ENCODE results near the gene ADAMTS8. TPM values are rescaled to one million over a fixed set of nuclear protein-coding genes. Genes with fewer than 3 reads are reported as not detected.

Gene ADAMTS8, protein sequence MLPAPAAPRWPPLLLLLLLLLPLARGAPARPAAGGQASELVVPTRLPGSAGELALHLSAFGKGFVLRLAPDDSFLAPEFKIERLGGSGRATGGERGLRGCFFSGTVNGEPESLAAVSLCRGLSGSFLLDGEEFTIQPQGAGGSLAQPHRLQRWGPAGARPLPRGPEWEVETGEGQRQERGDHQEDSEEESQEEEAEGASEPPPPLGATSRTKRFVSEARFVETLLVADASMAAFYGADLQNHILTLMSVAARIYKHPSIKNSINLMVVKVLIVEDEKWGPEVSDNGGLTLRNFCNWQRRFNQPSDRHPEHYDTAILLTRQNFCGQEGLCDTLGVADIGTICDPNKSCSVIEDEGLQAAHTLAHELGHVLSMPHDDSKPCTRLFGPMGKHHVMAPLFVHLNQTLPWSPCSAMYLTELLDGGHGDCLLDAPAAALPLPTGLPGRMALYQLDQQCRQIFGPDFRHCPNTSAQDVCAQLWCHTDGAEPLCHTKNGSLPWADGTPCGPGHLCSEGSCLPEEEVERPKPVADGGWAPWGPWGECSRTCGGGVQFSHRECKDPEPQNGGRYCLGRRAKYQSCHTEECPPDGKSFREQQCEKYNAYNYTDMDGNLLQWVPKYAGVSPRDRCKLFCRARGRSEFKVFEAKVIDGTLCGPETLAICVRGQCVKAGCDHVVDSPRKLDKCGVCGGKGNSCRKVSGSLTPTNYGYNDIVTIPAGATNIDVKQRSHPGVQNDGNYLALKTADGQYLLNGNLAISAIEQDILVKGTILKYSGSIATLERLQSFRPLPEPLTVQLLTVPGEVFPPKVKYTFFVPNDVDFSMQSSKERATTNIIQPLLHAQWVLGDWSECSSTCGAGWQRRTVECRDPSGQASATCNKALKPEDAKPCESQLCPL
- not detected in 2 replicates for total RNA-seq

DNA sequence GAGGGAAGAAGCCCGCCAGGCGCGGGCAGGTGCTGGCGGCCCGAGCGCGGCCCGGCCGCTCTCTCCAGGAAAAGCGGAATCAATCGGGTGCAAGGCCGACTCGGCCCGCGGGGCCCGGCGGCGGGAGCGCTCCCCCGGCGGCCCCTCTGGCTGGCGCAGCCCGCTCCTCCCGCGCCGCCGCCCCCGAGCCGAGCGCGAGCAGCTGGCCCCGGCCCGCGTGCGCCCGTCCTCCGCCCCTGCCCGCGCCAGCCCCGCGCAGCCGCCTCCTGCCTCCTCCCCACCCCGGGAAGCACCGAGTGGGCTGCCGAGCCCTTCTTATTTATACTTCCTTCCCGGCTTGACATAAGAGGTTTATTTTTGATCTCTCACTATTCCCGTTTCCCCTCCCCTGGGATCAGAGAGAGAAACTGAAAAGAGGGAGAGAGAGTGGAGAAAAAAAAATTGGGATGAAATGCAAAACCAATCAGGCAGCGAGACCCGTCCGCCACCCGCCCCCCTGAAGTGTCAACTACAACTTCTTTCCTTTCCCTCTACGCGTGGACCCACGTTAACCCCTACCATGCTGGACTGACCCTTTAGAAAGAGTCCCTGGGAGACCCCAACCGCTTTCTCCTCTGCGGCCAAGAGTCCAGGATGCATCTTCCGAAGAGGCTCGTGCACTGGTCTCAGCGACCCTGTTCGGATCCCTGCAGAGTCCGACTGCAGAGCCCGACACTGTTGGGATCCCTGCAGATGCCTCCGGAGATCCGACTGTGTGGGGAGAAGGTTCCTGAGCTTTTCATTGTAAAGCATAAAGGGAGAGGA is at the start of gene ADAMTS8:
TSS of gene ADAMTS8 (minus strand) at position 294 of the 804 bp plus-strand sequence. CDS start 323 bp downstream, outside the sequence.
- intact Hi-C loops (cut with micrococcal nuclease) = no loop called here

DNA sequence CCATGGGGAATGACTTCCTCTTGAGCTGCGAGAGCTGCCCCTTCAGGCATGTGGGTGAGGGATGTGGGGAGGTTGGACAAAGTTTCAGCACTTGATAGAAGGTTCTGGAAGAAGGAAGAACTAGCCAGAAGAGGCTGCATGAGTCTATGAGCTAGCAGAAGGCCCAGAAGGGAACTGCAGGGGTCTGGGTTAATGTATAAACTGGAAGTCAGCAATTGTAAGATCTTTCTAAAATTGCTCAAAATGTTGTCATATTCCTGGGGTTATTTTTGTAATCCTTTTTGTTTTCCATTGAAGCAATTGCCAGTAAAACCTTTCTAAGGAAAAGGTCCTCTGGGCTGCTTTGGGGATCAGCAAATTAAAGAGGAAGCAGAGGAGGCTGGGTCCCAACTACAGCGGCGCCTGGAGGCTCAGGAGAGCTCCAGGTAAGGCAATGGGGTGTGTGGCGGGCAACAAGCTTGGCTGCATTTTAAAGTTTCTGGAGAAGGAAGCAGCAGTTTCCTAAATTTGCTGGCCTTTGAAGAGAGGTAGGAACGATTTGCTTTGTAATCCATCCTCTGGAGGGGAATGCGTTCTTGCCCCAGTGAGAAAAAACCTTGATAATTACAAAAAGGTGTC is 49.3 kb upstream of the ADAMTS8 start:
- intact Hi-C loops (cut with micrococcal nuclease) = no loop called here

DNA sequence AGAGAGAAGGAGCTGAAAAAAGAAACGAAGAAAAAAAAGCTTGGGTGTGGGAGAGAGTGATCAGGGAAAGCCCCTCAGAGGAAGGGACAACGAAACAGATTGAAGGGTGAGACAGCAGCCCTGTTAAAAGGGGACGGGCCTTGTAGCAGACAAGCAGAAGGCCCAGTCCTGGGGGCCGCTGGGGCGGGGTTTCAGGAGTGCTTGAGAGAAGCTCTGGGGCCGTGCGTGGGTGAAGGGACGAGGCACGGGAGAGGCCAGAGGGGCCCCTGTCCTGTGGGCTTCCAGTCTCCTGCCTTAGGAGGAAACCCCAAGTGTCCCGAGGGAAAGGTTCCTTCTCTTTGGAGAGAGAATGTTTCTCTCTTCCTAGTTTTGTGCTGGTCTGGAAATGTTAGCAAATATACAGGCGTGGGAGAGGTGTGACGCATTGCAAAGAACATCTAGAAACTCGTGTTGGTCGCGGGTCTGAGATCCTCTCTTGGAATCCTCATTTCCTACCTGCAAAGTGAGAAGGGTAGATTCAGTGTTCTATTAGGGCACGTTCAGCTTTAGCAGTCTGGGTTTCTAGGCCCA is 48.6 kb upstream of the ADAMTS8 start:
- intact Hi-C loops (cut with micrococcal nuclease) = no loop called here

DNA sequence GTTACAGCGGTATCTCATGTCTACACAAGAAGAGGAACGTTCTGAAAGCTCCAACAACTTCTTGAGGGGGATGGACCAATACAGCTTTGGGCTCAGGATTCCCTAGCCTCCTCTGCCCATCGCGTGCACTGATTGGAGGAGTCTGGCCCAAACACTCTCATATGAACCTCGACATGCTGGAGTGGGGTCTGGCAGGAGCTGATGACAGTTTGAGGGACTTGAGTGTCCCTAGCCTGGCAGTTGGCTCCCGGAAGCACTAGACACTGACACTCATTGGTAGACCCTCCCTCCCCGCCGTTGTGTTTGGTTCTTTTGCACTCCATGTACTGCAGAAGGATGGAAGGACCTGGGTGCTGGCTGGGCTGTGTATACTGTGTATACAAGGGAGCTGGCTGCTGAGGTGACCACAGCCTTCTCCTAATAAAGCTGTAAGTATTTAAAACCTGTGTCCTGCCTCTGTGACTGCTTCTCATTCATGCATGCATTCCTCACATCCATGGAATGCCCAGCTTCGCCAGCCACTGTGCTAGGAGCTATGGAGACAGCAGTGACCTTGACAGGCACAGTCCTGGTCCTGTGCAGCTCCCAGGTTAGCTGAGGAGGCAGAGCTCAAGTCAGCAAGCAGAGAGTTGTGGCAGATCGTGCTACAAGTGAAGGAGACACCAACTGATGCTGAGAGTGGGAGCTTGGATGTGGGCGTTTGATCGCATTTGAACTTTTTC is 48.0 kb upstream of the ADAMTS8 start:
- intact Hi-C loops (cut with micrococcal nuclease) = no loop called here

DNA sequence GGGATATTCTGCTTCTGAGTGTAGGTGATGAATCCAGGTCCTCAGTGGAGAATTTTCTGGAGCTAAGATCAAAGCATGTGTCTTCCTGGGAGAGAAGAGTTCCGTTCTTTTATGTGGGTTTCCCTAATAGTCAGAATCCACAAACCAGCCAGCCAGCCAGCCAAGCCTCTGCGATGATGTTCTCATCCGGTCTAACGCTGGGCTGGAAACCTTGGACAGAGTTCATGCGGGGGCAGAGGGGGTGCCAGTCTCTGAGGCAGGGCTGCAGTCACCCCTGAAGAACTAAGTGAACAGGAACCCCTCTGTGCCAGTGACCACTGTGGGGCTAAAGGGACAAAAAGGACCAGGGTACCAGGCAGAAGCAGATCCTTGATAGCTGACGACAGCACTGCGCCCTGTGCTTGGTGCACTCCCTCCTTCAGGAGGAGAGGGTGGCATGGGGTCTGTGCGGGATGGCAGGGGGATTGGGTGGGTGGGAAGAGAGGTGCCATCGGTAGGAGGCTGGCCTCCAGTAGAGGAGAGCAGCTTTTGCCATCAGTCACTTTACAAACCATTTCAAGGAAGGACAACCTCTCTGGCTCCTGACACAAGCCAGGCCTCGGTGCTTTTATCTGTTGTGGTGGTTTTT is 47.1 kb upstream of the ADAMTS8 start:
- intact Hi-C loops (cut with micrococcal nuclease) = no loop called here

DNA sequence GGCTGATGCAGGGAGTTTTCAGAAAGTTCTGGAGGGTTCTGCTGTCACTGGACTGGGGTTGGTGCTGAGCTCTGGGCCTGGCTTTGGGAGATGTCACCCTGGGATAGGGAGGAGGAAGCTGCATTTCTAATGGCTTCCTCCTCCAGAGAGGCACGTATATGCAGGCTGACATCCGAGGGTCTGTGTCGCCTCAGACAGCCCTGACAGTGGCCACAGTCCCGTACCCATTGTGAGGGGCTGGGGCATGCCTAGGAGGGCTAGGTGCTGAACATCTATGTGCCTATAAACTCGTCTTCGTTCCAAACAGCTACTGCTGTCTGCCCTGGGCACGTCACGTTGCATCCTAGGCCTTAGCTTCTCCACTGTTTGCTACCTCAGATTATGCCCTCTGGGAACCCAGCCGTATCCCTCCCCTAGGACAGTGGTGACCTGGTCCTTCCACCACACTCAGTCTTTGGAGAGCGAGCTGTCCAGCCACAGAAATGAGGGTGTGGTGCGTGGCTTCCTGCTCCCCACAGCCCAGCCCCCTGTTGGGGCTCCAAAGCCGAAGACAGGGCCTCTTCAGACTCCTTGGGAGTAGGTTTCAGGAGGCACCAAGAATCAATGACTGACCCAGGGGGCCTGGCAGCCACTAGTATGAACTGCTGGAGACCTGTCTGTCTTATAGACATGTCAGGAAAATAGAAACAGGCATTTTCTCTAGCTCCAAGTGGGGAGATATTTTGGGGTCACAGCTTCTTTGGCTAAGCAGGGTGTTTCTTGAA is 46.4 kb upstream of the ADAMTS8 start:
- intact Hi-C loops (cut with micrococcal nuclease) = no loop called here

DNA sequence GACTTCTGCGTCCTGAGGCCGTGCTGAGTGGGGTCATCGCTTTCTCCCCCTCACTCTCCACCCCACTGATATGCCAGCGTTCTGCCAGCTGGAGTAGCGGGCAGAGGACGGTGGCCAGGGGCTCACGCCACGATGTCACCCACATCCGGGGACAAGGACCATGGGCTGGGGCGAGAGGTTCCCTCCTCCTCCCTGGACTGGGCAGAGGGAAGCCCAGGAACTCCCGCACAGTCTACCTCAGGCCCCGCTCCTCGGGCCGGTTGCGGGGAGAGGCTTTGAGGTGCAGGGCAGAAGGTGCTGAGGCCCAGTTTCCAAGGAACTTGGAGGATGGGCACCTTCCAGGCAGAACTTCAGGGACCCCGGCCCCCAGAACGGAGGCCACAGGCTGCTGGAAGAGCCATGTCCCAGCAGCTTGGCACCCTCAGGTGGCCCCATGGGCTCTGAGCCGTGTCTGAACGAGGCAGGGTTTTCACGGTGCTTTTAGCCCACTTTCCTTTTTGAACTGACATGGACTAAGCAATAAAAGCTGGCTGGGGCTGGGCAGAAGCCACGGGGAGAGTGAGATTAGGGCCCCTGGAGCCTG is 45.5 kb upstream of the ADAMTS8 start:
- intact Hi-C loops (cut with micrococcal nuclease) = no loop called here

DNA sequence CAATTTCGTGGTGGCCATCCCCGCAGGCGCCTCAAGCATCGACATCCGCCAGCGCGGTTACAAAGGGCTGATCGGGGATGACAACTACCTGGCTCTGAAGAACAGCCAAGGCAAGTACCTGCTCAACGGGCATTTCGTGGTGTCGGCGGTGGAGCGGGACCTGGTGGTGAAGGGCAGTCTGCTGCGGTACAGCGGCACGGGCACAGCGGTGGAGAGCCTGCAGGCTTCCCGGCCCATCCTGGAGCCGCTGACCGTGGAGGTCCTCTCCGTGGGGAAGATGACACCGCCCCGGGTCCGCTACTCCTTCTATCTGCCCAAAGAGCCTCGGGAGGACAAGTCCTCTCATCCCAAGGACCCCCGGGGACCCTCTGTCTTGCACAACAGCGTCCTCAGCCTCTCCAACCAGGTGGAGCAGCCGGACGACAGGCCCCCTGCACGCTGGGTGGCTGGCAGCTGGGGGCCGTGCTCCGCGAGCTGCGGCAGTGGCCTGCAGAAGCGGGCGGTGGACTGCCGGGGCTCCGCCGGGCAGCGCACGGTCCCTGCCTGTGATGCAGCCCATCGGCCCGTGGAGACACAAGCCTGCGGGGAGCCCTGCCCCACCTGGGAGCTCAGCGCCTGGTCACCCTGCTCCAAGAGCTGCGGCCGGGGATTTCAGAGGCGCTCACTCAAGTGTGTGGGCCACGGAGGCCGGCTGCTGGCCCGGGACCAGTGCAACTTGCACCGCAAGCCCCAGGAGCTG is 44.8 kb upstream of the ADAMTS8 start:
- intact Hi-C loops (cut with micrococcal nuclease) = no loop called here

DNA sequence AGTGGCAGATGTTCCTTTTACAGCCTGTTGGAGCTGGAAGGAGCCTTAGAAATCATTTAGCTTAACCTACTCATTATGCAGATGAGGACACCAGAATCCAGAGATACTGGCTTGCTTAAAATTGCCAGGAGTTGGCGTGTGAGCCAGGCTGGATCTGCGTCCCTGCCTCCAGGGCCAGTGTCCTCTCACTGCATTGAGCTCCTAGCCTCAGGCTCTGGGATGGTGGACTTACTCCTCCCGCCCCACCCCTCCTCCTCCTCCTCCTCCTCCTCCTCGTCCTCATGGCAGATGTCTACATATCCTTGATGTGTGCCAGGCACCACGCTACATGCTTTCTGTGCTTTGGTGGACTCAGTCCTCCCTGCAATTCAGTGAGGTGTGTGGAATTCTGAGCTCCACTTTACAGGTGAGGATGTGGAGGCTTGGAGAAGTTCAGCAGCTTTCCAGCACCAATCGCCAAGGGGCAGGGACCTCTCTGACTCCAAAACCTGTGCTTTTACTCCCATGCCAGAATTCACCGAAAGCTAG is 44.1 kb upstream of the ADAMTS8 start:
- intact Hi-C loops (cut with micrococcal nuclease) = no loop called here

DNA sequence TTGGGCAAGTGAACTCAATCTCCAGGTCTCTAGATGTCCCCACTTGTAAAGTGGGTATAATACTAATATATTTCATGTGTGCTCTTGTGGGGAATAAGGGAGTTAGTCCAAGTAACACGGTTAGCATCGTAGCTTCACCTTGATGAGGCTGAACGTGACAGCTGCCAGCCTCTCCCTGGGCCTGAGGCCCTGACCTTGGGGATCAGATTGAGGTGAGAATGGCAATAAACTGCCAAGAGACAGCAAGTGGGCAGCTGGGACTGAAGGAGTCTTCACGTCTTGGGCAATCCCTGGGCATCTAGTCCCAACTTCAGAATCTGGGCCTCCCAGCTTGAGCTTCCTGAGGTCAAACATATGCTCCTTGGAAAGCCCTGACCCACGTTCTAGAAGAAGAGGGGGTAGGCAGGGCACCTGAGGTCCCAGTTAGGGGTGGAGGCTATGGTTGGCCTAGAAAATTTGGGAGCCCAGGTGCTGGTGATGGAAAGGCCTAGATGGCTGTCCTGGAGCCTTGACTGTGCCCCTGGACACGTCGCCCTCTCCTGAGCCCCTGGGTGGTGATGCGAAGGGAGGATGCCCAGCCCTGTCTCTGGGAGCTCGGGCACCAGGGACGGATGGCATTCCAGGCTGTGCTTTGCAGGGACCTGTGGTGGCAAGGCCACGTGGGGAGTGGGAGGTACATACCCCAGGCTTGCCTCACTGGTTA is 43.5 kb upstream of the ADAMTS8 start:
- intact Hi-C loops (cut with micrococcal nuclease) = no loop called here

DNA sequence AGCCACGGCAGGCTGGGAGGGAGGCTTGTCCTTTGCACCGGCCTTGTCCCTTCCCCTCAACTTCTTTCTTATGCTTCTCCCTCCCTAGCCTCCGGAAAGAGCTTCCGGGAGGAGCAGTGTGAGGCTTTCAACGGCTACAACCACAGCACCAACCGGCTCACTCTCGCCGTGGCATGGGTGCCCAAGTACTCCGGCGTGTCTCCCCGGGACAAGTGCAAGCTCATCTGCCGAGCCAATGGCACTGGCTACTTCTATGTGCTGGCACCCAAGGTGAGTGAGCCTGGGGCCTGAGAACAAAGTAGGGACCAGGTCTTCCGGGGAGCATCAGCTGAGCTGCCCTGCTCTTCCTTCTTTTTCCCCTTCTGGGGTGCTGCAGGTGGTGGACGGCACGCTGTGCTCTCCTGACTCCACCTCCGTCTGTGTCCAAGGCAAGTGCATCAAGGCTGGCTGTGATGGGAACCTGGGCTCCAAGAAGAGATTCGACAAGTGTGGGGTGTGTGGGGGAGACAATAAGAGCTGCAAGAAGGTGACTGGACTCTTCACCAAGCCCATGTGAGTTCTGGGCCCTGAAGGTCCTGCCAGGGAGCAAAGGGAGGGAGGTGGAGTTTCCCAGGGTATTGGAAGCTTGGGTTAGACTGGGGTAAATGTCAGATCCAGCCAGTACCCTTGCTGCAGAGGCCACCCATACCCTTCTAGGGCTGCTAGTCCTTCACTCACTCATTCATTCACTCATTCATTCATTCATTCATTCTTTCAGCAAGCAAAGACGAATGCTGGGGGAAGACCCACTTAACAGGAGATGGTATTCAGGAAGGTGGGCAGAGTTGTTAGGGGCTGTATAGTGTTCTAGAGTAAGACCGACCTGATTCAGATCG is 42.7 kb upstream of the ADAMTS8 start:
- intact Hi-C loops (cut with micrococcal nuclease) = no loop called here

DNA sequence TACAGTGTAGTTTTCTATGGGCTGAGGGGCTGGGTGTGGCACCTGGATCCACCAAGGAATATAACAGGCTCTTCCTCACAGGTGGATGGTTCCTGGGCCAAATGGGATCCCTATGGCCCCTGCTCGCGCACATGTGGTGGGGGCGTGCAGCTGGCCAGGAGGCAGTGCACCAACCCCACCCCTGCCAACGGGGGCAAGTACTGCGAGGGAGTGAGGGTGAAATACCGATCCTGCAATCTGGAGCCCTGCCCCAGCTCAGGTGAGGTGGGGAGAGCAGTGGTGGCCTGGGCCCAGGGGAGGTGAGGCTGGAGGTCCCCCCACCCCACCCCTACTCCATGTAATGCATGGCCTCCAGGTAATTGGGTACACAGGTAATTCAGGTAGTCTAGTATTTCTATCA is 40.8 kb upstream of the ADAMTS8 start:
- intact Hi-C loops (cut with micrococcal nuclease) = no loop called here

DNA sequence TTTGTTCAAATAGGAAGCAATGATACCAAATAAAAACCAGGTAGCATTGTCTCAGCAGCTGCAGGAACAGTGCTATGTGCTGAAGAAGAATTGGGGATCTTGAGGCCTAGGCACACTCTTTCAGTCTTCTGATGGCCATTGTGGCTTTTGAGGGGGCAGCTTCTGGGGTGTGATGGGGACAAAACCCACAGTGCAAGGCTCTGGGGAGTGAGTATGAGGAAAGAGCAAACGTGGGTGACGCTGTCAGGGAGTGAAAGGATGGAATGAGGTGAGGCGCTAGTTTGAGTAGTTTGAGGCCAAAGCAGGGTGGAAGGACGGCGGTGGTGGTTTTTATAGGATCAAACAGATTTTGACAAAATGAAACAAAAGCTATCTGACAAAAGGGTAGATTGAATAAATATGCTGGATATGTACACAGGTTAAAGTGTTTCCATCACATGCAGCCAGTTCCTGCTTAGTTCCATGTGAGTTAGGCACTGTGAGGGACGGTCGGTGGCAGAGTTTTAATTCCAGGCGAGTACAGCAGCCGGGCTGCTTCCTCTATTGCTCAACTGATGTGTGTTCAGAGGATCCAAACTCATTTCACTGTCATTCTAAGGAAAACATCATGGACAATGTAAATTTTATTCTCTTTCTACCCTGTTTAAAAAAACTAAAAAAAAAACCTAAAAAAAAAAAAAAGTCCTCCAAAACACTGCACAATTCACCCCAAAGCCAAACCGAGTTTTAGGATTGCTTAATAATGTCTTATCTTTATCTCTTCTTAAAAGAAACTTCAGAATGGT is 38.9 kb upstream of the ADAMTS8 start:
- intact Hi-C loops (cut with micrococcal nuclease) = no loop called here

DNA sequence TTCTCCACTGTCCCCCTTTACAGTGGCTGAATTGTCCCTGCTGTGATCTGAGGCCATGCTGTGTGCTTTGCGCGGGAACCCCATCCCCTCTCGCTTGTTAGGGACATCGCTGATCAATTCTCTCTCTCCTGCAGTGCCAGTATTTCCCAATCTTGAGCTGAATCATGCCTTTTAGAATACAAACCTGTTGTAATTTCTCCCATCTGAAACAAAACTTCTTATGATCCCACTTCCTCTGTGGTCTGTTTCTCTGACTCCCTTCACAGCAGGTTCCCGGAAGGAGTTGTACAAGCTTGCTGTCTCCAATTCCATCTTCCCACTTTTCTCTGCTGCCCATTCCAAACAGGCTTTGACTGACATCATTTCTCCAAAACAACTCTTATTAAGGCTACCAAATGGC is 36.9 kb upstream of the ADAMTS8 start:
- intact Hi-C loops (cut with micrococcal nuclease) = no loop called here

DNA sequence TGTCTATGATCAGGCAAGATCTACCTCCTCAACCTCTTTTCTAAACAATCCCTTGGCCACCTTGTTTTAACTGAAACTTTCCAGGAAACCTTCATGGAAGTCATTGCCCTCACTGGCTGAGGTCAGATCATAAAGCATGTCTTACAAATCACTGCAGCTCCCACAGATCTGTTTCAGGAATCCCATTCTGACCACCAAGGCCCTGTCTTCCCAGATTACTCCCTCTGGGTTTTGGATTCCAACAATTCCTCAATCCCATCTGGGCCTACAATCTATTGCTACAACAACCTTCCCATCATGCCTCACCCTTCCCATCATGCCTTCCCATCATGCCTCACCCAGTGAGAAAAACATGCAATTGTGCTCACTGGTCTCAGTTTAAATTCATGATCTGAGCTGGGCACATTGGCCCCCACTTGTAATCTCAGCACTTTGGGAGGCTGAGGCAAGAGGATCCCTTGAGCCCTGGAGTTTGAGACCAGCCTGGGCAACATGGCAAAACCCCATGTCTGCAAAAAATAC is 35.9 kb upstream of the ADAMTS8 start:
- intact Hi-C loops (cut with micrococcal nuclease) = no loop called here
